Measurements from ENCODE around the gene CDYL2.
"Not testable (repeated sequence)": the region's sequence is repeated elsewhere in the genome, so short reads cannot be mapped to it uniquely, and the experiment has no call there.

The CDYL2 gene

DNA sequence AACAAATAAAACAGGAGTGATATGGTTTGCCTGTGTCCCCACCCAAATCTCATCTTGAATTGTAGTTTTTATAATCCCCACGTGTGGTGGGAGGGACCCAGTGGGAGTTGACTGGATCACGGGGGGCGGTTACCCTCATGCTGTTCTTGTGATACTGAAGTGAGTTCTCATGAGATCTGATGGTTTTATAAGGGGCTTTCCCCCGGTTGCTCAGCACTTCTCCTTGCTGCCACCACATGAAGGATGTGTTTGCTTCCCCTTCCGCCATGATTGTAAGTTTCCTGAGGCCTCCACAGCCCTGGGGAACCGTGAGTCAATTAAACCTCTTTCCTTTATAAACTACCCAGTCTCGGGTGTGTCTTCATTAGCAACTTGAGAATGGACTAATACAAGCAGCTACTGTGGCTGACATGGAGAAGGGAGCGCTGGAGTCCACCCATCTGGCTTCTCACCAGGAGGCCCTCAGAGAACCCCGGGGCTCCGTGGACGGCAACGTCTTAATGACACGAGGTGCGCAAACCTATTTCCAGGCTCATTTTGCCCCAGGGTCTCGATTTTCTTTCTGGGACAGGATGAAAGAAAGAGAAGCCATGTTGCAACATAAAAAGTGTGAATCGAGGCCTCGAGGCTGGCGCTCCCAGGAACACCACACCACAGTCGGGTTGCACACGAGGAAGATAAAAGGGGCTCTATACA, 134.1 kb downstream of the CDYL2 start:
- DNase-seq (ENCODE audit: low read depth) = peak; percentile 12

DNA sequence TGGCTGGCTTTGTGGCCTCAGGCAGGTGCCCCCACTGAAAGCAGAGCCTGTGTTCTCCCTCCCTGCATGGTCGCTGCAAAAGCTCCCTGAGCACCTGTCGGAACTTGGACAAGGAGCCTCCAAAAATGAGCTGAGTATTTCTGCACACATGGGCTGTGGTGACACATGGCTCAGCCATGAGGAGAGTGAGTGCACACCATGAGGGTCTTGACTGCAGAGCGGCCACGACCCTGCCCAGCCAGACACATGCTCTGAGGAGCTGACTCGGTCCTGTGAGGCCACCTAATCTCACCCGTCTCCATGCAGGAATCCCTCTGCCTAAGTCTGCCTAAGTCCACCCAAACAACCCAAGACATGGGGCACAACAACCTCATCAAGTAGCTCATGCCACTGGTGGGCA, 134.7 kb downstream of the CDYL2 start:
- DNase-seq (ENCODE audit: low read depth) = no peak

DNA sequence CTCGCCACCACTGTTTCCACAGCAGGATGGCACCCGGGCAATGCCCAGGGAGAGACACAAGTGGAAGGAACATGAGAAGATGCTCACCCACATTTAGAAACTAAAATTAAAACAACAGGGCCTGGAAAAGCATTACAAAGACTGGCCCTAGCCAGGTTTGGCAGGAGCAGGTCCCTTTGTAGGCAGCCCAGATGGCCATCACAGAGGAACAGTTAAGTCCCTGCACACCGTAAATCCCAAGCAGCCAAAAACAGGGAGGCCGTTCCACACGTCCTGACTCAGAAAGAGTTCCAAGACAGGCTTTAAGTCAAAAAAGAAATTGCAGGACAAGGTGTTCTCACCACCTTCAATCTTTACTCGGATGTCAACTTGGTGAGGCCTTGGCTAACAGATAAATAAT, 136.5 kb downstream of the CDYL2 start:
- DNase-seq (ENCODE audit: low read depth) = no peak

DNA sequence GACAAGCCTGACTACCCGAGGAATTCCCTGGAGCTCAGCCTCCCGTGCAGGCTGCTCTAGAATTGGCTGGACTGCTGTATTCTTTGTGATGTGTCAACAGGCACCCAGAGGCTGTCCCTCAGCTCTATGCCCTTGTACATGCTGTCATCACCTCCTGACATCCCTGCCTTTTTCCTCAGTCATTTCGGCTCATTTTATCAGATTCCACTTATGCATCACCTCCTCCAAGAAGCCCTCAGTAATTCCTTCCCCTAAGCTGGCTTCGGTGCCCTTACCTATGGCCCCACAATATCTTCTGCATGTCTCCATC, 137.2 kb downstream of the CDYL2 start:
- no peak for DNase-seq (ENCODE audit: low read depth)

DNA sequence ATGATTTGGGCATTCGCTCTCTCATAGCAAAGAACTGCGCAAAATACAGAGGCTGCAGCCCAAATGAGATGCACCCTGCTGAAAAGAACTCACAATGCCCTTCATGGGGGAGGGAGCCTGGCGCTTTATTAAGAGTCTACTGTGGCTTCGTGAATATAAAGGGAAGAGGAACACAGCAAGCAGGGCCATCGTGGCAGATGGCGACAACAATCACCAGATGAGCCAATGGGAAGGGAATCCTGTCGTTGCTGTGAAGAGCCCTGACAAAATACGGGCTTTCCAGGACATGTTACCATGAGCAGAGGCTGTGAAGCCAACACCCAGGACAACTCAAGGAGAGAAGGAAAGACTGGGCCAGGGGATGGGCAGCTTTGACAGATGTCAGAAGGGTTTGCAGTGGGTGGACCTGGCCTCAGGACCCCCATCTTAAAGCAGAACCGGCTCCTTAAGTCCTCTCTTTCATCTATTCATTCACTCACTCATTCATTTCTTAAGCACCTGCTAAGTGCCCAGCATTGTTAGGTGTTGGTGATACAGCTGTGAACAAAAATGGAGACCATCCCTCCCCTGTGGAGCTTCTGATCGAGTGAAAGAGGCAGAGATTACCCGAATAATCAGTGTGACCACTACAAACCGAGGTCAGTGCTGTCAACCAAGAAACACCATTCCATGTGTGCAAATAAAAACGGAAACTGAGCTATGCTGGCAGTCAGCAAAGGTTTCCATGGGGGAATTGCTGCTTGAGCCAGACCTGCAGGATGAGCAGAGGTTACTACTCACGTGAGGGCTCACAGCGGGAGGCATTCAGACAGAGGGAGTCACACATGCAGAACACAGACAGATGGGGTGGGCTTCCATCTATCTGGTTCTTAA, 137.8 kb downstream of the CDYL2 start:
- DNase-seq (ENCODE audit: low read depth) = no peak

GRCh38 chr16:80665356-80665755, 139.0 kb downstream of the CDYL2 start:
- no peak for DNase-seq (ENCODE audit: low read depth)

- DNase-seq (ENCODE audit: low read depth) = no peak
Observed at GRCh38 chr16:80664786-80665185, 139.6 kb downstream of the CDYL2 start.

GRCh38 chr16:80664226-80664625, 140.2 kb downstream of the CDYL2 start:
- DNase-seq (ENCODE audit: low read depth) = no peak

GRCh38 chr16:80663078-80663477, 141.3 kb downstream of the CDYL2 start:
- no peak for DNase-seq (ENCODE audit: low read depth)

DNA sequence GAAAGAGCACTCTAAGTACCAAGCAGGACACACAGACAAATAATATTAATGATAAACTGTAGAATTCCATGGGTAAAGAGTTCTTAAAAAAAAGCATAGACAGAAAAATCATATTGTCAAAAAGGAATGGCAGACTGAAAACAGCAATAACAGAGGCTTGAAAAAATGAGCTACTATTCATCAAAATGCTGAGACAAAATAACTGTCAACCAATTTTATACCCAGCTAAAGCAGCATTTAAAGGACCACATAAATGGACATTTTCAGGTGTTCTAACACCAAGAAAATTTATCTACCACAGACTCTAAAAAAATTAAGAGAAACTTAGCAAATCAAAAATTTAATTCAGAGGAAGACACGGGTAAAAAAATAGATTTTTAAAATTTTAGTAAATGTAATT, 144.5 kb downstream of the CDYL2 start:
- DNase-seq (ENCODE audit: low read depth) = no peak

GRCh38 chr16:80656711-80657150, 147.7 kb downstream of the CDYL2 start:
- peak; percentile 16 for DNase-seq (ENCODE audit: low read depth)

- no peak for DNase-seq (ENCODE audit: low read depth)
Observed at GRCh38 chr16:80656161-80656560, 148.2 kb downstream of the CDYL2 start.

DNA sequence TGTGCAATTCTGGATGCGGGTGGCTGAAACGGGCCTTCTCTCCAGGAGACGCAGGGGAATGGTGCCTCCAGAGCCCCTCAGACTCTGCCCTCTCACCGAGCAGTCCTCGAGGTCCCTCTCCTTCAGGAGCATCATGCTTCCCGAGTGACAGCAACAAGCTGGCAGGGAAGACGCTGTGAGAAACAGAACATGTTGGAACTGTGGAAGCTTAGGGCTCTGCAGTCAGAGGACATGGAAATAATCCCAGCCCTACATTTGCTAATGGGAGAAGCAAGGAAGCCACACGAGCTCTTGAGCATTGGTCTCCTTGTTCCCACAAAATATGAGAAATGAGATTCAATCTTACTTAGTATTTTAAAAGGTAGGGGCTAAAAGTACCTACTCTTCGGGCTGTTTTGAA, 148.6 kb downstream of the CDYL2 start:
- no peak for DNase-seq (ENCODE audit: low read depth)

DNA sequence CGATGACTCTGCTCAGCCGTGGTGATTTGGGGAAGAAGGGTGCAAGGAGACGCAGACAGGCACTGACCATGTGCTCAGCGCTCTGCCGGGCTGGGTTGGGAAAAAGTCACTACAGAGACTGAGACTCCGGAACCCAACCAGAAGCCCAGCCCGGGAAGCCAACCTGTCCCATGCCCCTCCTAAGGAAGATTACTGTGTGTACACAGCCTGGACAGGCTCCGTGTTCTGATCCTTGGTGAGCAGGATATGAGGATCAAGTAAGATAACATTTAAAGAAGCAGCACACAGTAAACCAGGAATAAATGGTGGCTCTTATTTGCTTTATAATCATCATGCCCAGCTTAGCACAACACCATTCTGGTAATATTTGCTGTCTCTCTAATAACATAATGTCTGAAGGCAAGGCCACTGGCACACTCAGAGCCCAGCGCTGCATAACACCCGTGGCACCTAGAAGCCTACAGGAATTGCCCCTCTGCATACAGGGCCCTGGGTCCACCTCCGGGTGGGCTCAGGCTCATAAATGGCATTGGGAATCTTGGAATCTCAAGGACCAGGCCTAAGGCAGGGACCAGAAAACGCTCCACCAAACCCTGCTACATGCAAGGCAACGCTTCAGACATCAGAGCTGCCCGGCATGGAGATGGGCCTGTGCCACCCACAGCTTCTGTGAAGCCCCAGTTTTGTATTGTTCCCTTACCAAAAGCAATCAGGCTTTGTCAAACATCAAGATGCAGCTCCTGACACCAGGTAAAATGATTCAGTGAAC, 150.1 kb downstream of the CDYL2 start:
- DNase-seq (ENCODE audit: low read depth) = no peak

DNA sequence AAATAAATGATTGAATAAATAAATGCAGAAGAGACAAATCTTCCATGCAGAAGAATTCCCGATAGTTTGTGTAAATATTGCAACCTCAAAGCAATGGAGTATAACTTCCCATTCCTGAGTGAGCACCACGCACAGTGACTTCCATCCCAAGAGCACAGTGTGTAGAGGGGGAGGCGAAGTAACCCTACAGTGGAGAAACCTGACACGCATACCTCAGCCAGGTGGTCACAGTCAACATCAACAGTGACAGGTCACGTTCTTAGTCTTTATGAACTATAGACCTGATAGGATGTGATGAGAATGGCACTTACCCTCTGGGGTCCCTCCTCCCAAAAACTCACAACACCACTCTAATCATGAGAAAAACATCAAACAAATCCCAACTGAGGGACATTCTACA, 152.0 kb downstream of the CDYL2 start:
- DNase-seq (ENCODE audit: low read depth) = no peak

DNA sequence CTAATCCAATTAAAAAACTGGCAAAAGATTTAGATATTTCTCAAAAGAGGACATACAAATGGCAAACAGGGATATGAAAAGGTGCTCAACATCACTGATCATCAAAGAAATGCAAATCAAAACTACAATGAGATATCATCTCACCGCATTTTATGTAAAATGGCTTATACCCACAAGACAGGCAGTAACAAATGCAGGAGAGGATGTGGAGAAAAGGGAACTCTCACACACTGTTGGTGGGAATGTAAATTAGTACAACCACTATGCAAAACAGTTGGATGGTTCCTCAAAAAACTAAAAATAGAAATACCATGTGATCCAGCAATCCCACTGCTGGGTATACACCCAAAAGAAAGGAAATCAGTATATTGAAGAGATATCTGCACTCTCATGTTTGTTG, 154.1 kb downstream of the CDYL2 start:
- not testable (repeated sequence) for DNase-seq (ENCODE audit: low read depth)

GRCh38 chr16:80640316-80640715, 164.1 kb downstream of the CDYL2 start:
- no peak for DNase-seq (ENCODE audit: low read depth)

DNA sequence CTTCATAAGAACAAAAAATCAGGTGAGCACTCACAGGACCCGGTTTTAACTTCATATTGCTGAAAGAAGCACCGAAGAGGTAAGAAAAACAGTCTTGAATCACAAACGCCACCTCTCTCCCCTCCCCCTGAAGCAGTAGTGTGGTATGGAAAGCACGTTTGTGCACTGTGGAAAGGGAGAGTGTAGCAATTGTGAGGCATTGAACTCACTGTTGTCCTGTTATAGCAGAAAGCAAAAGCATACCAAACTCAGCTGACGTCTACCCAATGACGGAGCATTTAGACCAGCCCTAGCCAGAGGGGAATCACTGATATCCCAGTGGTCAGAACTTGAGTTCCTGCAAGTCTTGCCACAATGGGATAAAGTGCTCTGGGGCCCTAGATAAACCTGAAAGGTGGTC, 164.8 kb downstream of the CDYL2 start:
- no peak for DNase-seq (ENCODE audit: low read depth)

GRCh38 chr16:80637621-80638020, 166.8 kb downstream of the CDYL2 start:
- DNase-seq (ENCODE audit: low read depth) = no peak

GRCh38 chr16:80631581-80631980, 172.8 kb downstream of the CDYL2 start:
- DNase-seq (ENCODE audit: low read depth) = no peak

DNA sequence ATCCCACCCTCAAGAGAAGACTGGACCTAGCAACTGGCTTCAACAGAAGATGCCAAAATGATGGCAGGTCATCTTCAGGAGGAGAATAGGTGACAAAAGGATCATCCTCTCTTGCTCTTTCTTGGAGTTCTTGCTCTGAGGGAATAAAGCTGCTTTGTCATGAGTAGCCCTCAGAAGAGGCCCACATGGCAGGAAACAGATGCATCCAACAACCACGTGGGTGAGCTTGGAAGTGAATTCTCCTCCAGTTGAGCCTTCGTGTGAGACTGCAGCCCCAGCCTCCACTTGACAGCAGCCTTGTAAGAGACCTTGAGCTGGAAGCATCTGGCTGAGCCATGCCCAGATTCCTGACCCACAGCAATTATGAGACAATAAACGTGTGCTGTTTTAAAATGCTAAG, 176.1 kb downstream of the CDYL2 start:
- no peak for DNase-seq (ENCODE audit: low read depth)

DNA sequence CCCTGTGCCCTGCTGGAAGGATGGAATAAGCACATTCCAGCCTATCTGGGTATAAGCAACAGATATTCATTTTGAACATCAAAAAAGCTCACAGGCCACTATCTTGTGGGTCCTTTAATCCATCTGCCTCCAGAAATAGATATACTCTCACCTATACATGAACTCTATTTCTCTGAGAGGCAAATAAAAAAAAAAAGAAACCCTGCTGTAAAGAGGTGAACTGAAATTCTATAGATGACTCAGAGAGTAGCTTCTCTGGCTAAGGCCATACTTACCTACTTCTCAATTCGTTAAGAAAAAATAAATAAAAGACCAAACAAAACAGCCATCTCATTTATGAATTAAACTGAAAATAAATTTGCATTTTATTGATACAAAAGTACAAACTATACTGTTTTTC, 177.3 kb downstream of the CDYL2 start:
- no peak for DNase-seq (ENCODE audit: low read depth)

DNA sequence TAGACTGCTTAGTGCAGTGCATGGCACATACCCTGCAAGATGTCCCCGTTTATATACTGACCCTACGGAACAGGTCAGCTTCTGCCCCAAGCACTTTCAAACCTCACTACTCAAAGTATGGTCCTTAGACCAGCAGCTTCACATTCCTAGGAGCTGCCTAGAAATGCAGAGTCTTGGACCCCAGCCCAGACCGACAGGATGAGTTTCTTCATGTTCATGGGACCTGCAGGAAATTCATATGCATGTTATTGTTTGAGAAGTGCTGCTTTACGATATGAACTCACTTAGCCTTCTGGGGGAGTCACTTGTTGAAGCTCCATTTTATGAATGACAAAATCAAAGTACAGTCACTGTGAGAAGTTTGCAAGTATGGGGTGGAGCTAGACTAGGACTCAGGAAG, 181.0 kb downstream of the CDYL2 start:
- DNase-seq (ENCODE audit: low read depth) = no peak
